22Rv1 (cell line): ENCODE data around the gene ZNF280D.

Source experiments
- CTCF ChIP-seq: fragments of 450-650 bp; IDR thresholded peaks from 2 replicates; pipeline ENCODE4 v1.5.1; 2017; ENCODE audit warnings: mild to moderate bottlenecking
- ZFX ChIP-seq: fragments of 450-650 bp; IDR thresholded peaks from 2 replicates; pipeline ENCODE4 v1.6.1; 2017; ENCODE audit warnings: antibody characterized with exemption, borderline replicate concordance

GRCh38 chr15:56752986-56753385 is 19.7 kb upstream of the ZNF280D start:
- no peak for TF ChIP-seq CTCF
- no peak for TF ChIP-seq ZFX
